NCI-H226 (cell line): Measurements from ENCODE around the gene SPATA22.
"Not testable (repeated sequence)": the region's sequence is repeated elsewhere in the genome, so short reads cannot be mapped to it uniquely, and the experiment has no call there.

ENCODE experiments used
- DNase-seq: peaks from one replicate; pipeline ENCODE4 v3.0.0-alpha.2; 2015

SPATA22 gene, protein sequence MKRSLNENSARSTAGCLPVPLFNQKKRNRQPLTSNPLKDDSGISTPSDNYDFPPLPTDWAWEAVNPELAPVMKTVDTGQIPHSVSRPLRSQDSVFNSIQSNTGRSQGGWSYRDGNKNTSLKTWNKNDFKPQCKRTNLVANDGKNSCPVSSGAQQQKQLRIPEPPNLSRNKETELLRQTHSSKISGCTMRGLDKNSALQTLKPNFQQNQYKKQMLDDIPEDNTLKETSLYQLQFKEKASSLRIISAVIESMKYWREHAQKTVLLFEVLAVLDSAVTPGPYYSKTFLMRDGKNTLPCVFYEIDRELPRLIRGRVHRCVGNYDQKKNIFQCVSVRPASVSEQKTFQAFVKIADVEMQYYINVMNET

DNA sequence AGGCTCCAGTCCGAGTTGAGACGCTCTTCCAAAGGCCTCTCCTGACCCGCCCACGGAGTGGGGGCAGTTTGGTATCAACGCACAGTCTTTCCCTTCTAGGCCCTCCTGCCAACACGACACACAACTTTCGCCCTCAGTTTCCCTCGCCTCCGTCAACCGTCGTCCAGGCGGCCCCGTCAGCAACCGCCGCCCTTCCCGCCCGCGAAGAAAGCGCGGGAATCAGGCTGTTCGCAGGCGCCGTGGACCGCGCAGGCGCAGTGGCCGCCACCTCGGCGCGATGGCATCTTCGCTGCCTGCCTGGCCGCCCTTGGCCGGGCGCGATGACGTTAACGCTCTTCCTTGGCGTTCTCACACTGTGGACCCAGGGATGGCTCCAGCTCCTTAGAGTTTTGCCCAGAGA is at the start of gene SPATA22:
Gene SPATA22, minus strand, starts transcription at position 221 of the 400 bp plus-strand sequence. CDS start 2,494 bp downstream, outside the sequence.
- no peak for DNase-seq

DNA sequence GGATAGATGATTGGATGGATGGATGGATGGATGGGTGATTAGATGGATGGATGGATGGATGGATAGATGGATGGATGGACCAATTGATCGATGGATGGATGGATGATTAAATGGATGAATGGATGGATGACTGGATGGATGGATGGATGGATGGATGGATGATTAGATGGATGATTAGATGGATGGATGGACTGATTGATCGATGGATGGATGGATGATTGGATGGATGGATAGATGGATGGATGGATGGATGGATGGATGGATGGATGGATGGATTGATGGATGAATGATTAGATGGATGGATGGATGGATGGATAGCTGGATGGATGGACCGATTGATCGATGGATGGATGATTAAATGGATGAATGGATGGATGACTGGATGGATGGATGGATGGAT is 47.9 kb upstream of the SPATA22 start:
- DNase-seq, result not testable (repeated sequence)

DNA sequence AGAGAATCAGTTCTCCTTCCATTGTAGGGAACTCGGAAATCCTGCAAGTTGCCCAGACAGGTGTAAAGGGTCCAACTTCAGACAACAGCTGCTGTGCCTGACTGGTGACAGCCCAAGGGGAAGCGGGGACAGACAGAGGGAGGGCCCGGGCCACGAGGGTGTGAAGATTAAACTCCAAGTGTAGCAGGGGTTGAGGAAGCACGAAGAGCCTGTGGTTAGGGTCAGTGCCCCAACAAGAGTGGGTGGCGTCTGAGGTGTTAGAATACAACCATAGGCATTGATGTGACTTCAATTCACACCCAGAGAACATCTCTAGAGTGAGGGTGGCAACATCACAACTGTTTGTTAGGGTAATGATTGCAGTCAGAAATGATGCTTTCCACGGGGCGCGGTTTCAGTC is 43.3 kb upstream of the SPATA22 start:
- DNase-seq, result no peak

DNA sequence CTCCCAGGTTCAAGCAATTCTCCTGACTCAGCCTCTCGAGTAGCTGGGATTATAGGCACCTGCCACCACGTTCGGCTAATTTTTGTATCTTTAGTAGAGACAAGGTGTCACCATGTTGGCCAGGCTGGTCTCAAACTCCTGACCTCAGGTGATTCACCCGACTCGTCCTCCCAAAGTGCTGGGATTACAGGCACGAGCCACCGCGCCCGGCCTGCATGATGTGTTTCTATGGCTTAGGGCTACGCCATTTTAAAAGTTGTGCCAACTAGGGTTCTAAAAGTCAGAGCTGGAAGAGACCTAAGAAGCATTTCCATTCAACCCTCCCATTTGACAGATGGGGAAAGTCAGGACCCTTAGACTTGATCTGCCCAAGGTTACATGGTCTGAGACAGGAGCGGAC is 42.5 kb upstream of the SPATA22 start:
- not testable (repeated sequence) for DNase-seq

DNA sequence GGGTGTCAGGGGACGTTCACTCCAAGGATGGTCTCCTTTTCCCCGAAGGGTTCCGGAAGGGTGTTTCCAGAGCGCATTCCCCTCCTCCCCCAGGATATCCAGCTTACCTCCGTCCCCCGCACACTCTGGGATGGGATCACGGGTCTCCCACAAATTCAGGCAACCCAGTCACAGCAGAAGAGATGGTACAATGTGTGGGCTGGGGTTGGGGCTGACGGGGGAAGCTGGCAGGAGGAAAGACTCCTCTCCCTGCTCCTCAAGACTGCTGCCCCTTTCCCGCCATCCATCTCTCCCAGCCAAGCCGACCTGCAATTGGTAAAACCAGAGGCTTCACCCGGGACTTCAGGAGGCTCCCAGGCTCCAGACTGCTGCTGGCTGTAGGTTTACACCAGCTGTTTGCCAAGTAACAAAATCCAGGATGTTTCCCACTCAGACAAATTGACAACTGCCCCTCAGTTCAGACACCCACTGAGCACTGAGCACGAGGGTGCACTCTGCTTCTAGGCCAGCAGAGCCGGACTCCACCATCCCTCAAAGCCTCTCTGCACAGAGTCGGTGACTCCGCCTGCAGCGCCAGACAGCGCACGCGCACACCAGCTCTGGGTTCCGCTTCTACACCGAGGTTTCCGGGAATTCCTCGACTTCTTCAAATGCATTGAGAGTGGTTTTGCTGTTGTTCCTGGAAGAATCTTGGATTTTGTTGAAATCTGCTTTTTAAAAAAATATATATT is 41.9 kb upstream of the SPATA22 start:
- no peak for DNase-seq

DNA sequence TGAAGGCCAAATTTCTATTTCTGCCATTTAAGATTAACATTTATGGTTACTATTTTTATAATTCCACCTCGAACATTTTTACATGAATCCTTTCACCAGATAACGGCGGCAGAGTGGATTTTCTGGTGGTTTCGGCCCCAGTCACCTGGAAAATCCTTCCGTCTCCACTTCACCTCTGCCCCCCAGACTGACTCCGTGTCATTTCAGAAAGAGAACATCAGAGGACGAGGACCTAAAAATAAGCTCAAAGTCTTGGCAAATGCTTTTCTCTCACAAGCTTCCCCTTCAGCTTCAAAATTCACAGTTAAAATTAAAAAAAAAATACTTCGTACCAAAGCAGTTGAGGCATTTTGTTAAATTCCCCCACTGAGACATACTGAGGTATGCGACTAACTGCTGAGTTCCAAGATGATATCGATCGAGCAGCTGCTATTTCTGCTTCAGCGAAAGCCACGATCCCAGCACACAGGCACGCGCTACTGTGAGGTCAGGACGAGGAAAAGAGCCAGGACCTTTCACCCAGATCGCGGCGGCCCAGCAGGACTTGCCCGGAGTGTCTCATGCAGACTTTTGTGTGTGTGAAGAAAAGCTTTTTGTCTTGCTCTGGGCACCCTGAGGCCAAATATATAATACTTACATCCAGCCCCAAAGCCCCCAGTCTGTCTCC is 41.0 kb upstream of the SPATA22 start:
- DNase-seq, result no peak

DNA sequence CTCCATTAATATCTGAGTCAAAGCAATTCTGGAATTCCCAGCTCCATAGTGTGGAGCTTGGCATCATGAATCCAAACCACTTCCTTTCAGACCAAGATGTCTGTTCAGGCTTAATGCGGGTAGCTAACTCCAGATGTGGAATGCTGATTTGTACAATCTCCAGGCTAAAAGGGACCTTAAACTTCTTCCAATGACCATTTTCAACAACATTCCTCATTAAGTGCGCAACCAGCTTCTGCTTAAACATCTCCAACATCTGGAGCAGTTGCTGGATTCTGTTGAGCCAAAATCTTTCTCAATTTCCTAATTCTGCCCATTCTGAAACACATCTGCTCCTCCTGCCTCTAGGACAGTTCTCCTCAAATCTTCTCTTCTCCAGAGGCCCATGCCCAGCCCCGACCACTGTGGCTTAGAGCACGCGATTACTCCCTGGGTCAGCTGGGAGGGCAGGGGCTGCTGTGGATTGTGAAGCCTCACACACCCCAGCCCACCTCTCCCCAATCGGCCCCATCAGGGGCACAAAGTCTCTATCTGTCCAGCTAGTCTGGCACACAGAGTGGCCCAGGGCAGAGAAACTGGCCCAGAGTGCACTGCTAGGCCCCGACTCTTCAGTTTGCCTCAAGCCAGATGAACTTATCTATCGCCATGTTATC is 40.4 kb upstream of the SPATA22 start:
- DNase-seq, result no peak

DNA sequence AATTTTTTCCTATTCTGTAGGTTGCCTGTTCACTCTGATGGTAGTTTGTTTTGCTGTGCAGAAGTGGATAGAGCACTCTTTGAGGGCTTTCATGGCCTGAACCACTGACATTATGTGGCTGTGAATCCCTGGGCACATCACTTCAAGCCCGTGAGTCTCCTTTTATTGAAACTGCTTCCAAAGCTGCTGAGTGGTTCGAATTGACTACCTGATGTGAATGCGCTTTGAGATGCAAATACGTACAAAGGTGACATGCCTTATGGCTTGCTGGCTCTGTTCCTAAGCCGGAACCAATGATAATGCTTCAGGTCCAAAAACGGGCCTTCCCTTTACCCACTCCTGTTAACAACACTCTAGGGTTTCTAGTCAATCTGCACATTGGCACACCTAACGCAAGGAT is 38.5 kb upstream of the SPATA22 start:
- no peak for DNase-seq

DNA sequence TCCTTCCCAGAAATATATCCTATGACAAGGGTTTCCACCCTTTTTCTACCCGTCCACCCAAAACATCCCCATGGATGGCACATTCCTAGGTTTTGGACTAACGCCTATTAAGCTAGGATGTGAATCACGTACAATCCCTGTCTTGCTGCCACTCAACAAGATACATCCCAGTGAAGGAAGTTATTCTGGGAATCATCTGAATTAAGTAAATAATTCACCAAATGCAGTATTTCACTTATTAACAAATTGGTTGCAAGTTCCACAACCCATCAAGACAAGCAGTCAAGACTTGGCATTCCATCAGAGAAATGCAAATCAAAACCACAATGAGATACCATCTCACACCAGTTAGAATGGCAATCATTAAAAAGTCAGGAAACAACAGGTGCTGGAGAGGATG is 36.2 kb upstream of the SPATA22 start:
- no peak for DNase-seq

DNA sequence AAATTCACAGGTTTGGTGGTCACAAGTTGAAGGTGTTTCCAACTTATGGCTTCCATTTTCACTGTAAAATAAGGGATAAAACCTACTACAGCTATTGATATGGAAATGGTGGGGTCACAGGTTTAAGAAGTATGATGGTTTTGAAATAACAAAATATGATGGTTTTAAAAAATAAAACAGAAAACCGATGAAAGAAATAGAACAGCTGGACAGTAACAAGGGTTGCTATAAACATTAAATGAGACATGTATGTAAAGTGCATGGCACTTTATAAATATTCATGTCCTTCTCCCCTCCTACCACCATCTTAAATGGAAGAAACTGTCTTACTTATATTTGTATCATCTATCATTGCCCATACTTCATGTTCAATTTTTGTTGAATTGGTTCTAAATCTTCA is 35.5 kb upstream of the SPATA22 start:
- no peak for DNase-seq

DNA sequence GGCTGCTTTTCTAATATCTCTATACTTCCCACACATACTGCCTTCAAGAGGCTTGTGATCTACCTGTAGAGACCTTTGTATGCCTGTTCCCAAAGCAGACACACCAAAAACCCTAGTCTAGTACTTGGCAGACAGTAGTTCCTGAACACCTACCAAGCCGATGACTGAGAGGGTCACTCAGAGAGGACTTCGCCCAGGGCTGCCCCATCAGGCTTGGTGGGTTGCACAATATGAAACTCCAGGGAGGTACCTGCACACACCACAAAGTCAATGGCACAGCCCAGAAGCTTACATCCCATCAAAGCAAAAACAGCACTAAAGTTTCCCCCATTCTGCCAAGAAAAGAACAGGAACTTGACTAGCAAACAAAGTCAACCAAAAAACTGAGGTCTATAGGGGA is 34.4 kb upstream of the SPATA22 start:
- DNase-seq, result no peak

DNA sequence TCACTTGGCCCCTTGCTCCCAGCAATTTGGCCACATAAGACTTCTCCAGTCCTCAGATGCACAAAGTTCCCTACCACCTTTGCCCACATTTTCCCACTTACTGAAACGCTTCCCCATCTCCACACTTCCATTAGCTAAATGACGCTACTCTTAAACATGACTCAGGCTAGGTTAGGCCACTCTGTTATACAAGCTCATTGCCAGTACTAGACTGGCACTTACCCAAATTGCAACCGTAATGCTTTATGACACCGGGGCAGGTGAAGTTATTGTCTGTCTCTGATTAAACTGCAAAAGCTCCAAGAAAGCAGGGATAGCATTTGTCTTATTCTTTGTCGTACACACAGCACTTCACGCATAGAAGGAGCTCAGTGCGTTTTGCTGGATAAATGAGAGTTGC is 33.4 kb upstream of the SPATA22 start:
- DNase-seq, result no peak

DNA sequence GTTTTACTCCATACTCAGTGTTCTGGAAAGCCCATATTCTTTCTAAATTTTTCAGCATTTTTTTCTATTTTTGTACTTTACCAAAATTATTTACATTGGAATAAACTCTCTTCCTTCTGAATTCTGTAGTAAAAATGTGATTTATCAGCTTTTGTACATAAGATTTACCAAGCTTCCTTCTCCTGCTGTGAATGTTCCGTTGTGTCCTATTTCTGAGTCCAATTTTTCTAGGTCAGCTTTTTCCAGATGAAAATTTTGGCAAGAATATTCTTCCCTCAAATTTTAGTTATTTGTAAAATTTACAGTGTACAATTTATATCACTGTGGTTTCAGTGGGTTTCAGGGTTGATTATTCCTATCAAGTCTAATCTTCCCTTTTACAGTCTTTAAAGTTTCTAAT is 31.7 kb upstream of the SPATA22 start:
- no peak for DNase-seq

DNA sequence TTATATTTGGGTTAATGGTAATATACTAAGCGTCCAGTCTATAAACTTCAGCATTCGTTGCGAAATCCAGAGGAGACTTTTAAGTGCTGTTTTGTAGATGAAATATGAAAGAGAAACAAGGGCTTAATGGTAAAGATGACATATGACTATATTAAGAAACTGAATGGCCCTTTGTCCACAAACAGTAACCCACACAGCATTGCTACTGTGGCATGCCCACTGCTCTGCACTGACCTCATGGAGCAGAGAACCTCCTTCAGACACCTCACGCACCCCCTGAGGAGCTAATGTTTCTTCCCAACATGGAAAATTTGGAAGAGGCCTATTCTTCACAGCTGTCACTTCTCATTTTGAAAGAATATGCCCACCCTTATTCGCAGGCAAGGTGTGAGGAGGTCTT is 30.8 kb upstream of the SPATA22 start:
- DNase-seq, result no peak

DNA sequence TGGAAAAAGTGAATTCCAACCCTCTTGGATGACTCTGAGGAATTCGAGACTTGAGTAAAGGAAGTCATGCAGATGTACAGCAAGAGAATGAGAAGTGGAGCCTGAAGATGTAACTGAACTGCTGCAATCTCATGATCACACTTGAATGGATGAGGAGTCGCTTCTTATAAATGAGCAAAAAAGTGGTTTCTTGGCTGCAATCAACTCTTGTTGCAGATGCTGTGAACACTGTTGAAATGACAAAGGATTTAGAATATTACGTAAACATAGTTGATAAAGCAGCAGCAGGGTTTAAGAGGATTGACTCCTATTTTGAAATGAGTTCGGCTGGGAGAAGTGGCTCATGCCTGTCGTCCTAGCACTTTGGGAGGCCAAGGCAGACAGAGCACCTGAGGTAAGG is 29.7 kb upstream of the SPATA22 start:
- DNase-seq, result no peak

DNA sequence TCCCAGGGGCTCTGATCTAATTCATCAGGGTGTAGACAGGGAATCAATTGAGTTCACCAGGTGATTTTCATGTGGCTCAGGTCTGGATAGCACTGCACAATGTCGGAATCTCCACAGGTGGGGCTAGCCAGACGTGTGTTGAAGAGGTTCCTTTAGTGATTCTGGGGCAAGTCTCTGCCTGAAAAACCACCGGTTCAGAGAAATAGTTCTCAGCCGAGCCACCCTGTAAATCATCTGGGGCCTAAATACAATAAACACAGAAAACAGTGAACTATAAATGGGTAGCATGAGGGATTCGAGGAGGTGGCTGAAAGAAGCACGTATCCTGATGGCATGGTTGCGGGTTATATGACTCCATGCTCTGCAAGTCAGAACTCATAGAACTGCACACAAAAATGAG is 25.5 kb upstream of the SPATA22 start:
- no peak for DNase-seq

DNA sequence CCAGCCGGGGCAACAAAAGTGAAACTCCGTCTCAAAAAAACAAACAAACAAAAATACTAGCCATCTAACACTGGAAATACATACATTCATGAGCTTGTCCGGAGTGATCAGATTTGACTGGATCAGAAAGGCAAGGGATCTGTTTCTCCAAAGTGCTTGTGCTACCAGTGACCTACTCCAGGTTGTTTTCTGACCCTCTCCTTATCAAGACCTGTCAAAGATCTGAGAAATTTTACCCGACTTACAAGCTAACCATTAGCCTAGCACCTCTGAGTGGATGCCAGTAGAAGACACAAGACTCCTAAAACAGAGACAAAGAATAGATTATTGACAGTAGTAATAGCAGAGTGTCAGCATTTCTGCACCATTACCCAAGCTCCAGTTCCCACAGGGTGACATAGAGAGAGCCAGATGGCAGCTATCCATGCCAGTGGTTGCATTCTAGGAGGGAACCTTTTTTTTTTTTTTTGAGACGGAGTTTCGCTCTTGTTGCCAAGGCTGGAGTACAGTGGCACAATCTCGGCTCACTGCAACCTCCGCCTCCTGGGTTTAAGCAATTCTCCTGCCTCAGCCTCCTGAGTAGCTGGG is 14.0 kb upstream of the SPATA22 start:
- no peak for DNase-seq

DNA sequence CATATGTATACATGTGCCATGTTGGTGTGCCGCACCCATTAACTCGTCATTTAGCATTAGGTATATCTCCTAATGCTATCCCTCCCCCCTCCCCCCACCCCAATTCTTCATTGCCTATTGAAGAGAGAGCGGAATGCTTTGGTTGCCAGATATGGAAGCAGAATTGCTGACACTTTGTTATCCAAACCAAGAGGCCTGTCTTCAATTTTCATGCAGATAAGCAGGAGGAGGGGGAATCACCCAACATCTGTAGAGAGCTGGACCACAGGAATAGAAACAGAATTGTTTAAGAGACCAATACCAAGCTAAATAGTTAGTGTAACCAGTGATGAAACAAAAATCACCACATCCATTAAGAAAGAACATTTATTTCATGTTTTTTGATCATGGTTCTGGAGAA is 11.2 kb upstream of the SPATA22 start:
- DNase-seq, result no peak

DNA sequence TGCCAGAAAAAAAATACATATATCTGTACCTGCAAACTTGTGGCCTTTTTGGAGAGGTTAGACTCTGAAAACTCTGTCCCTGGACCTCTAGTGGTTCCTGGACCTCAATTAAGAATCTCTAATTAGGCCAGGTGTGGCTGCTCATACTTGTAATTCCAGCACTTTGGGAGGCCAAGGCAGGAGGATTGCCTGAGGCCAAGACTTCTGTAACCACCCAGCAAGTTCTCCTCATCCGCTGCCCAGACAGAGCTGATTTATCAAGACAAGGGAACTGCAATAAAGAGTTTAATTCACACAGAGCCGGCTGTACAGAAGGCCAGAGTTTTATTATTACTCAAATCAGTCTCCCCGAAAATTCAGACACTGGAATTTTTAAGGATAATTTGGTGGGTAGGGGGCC is 8.4 kb upstream of the SPATA22 start:
- no peak for DNase-seq

DNA sequence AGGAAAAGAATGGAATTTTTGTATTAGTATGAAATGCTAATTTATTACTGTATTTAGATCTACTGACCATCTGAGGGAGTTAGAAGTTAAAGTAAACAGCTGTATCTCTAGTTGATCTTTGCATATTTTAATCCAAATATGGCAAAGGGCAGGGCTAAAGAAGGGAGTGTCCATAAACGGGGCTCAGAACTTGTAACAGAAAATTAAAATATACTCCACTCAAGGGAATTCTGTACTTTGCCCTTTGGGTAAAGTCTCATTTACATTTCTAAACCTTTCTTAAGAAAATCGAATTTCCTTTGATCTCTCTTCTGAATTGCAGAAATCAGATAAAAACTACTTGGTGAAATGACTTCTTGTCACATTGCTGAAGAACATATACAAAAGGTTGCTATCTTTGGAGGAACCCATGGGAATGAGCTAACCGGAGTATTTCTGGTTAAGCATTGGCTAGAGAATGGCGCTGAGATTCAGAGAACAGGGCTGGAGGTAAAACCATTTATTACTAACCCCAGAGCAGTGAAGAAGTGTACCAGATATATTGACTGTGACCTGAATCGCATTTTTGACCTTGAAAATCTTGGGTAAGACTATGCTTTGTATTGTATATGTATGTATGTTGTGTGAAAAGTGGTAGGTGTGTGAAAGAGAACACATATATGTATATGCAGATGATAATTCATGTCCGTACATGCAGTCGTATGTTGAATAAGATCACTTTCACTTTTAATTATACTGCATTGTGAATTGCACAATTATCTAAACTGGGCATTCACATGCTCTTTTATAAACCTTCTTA is 4.4 kb upstream of the SPATA22 start, which contains the start of gene ASPA:
Gene ASPA, plus strand, starts transcription at position 186 of the 799 bp plus-strand sequence. Its CDS starts 163 bp downstream, at position 349.
- no peak for DNase-seq

DNA sequence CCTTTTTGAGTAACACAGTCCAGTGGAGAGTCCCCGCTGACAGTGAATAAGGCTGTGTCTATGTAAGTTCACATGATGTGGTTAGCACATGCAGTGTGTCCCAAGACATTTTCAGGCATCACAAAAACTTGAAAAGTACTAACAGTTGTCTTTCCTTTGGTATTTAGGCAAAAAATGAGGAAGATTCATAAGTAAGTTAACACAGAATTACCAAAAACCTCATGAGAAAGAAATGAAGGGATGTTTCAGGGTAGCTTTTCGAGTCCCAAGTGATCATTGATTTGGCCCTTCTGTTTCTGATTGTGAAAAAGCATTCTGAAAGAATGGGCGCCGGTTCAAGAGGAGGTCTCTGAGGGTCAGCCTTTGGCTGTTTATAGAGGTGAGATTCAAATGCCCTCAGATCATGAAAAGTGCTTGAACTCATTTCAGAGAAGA is 3.6 kb upstream of the SPATA22 start:
- DNase-seq, result no peak

DNA sequence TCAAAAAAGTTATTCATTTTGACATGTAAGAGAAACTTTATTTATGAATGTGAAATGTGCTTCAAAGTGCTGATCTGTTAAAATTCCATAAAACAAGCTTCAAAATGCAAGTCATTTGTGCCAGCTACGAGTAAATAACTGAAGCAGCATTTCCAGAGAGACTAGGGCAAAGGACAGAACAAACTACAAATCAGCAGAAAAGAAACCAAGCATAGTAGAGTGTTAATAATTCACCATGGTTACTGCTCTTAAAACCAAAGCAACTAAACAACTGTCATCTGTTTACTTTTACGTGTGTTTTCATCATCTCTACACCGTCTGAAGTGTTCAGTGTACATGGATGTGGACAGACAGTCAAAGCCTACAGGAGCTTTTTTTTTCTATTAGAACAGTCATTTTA is 2.6 kb upstream of the SPATA22 start:
- no peak for DNase-seq
